B cell (primary cell): ENCODE measurements around the gene OS9. TPM values are rescaled to one million over a fixed set of nuclear protein-coding genes. Genes with fewer than 3 reads are reported as not detected.

Experiments
- ATAC-seq: fragments of 200-7000 bp; cut with Tn5 transposase; one replicate; pipeline ENCODE4 v1.10.0; 2021; ENCODE audit warnings: low read depth, mild to moderate bottlenecking, moderate number of reproducible peaks, moderate library complexity
- CTCF ChIA-PET: fragments of 350-600 bp; sonication (Branson Sonifier 250); formaldehyde crosslinking; loops from one replicate; lab custom pipeline; 2021; ENCODE audit warnings: antibody characterized with exemption, inconsistent platforms; lab: Charles Lee
- POLR2A ChIA-PET: fragments of 350-600 bp; sonication (Branson Sonifier 250); formaldehyde crosslinking; loops from one replicate; lab custom pipeline; 2021; ENCODE audit warnings: antibody characterized with exemption; lab: Charles Lee
- DNase-seq: peaks from one replicate; pipeline ENCODE4 v3.0.0; 2013
- H2AFZ ChIP-seq: 2 replicates; pipeline ENCODE4 v1.6.1; 2012; ENCODE audit warnings: mild to moderate bottlenecking, low read depth, low read length; ENCODE audit not compliant: insufficient read depth, poor library complexity, severe bottlenecking
- H3K27ac ChIP-seq, 2 donors: 1 replicate in 1 of 2; 2 replicates in 1 of 2; pipeline ENCODE4 v1.5.1; 2012 to 2013; ENCODE audit warnings: low read length in 2 of 2, mild to moderate bottlenecking in 2 of 2, moderate library complexity in 1 of 2
- H3K27me3 ChIP-seq, 4 experiments: fragments of 200-600 bp in 1 of 4; sonication (generic) in 1 of 4; replicated peaks in 1 of 4; 1 replicate in 2 of 4; 2 replicates in 2 of 4; pipeline versions ENCODE4 v1.6.1 to v1.7.0; 2013 to 2016; ENCODE audit warnings: low read length in 3 of 4, mild to moderate bottlenecking in 2 of 4, mixed read lengths in 1 of 4, moderate library complexity in 1 of 4; ENCODE audit not compliant: insufficient read depth in 4 of 4, control insufficient read depth in 3 of 4; ENCODE audit errors: control extremely low read depth in 1 of 4
- H3K36me3 ChIP-seq, 2 experiments: replicated peaks in 1 of 2; 1 replicate in 1 of 2; 2 replicates in 1 of 2; pipeline versions ENCODE4 v1.6.1 to v1.7.1; 2013; ENCODE audit warnings: low read length in 1 of 2; ENCODE audit not compliant: insufficient read depth in 2 of 2, control insufficient read depth in 1 of 2; ENCODE audit errors: control extremely low read depth in 1 of 2, extremely low read depth in 1 of 2
- H3K4me1 ChIP-seq, 2 donors: fragments of 200-600 bp in 1 of 2; sonication (generic) in 1 of 2; 1 replicate in 1 of 2; 2 replicates in 1 of 2; pipeline versions ENCODE4 v1.5.1 to v1.6.1; 2013 to 2017; ENCODE audit warnings: low read length in 2 of 2; ENCODE audit not compliant: control insufficient read depth in 2 of 2, insufficient read depth in 2 of 2
- H3K4me2 ChIP-seq: replicated peaks from 2 replicates; pipeline ENCODE3; 2012; ENCODE audit warnings: mild to moderate bottlenecking, low read depth, low read length; ENCODE audit not compliant: poor library complexity, severe bottlenecking
- H3K4me3 ChIP-seq, 5 experiments: fragments of 200-600 bp in 1 of 5; sonication (generic) in 1 of 5; 1 replicate in 3 of 5; 2 replicates in 2 of 5; pipeline versions ENCODE4 v1.5.1 to v1.7.0; 2011 to 2016; ENCODE audit warnings: low read length in 4 of 5, mild to moderate bottlenecking in 4 of 5, low read depth in 2 of 5, control low read depth in 1 of 5, moderate library complexity in 1 of 5; ENCODE audit not compliant: insufficient read depth in 1 of 5; ENCODE audit errors: control extremely low read depth in 1 of 5, extremely low read depth in 1 of 5
- H3K79me2 ChIP-seq: fragments of 200-600 bp; sonication (generic); one replicate; pipeline ENCODE4 v1.6.0; 2016; ENCODE audit warnings: low read length; ENCODE audit not compliant: control insufficient read depth, insufficient read depth
- H3K9ac ChIP-seq: fragments of 200-600 bp; sonication (generic); 2 replicates; pipeline ENCODE4 v1.6.1; 2017; ENCODE audit warnings: mild to moderate bottlenecking, low read length, moderate library complexity
- H3K9me3 ChIP-seq, 3 donors: one replicate each; pipeline versions ENCODE4 v1.6.1 to v1.7.1; 2013; ENCODE audit warnings: low read length in 2 of 3; ENCODE audit not compliant: control insufficient read depth in 2 of 3, insufficient read depth in 1 of 3; ENCODE audit errors: control extremely low read depth in 1 of 3
- H4K20me1 ChIP-seq: 2 replicates; pipeline ENCODE4 v1.6.0; 2012; ENCODE audit warnings: mild to moderate bottlenecking, low read length; ENCODE audit not compliant: insufficient read depth, control insufficient read depth, poor library complexity, severe bottlenecking
- H3K27ac Mint-ChIP-seq: one replicate; pipeline ENCODE4 v1.8.0; 2021; ENCODE audit warnings: mixed read lengths
- H3K27me3 Mint-ChIP-seq: one replicate; pipeline ENCODE4 v1.8.0; 2021; ENCODE audit warnings: mixed read lengths
- H3K4me1 Mint-ChIP-seq: one replicate; pipeline ENCODE4 v1.8.0; 2021; ENCODE audit warnings: mixed read lengths
- H3K4me3 Mint-ChIP-seq: one replicate; pipeline ENCODE4 v1.8.0; 2021; ENCODE audit warnings: mixed read lengths
- H3K9me3 Mint-ChIP-seq: one replicate; pipeline ENCODE4 v1.8.0; 2022; ENCODE audit warnings: mixed read lengths; ENCODE audit not compliant: insufficient read depth
- EZH2 ChIP-seq: IDR thresholded peaks from 2 replicates; pipeline ENCODE4 v1.6.1; 2012; ENCODE audit warnings: borderline replicate concordance, low read depth, mild to moderate bottlenecking, moderate library complexity, low read length; ENCODE audit not compliant: insufficient read depth, poor library complexity, severe bottlenecking
- WGBS: methylation state at CpG from one replicate; pipeline ENCODE4 v1.1.5; 2013; ENCODE audit warnings: missing lambda C conversion rate; ENCODE audit not compliant: insufficient coverage; 5-methylcytosine and 5-hydroxymethylcytosine counted together
- intact Hi-C: fragments of 100-400 bp; cut with micrococcal nuclease; formaldehyde crosslinking; loops from one replicate; pipeline ENCODE4 v1.10.0; 2022
- polyA plus RNA-seq: library from polyadenylated mRNA; depleted of rRNA; stranded (reverse); fragments of >200 nt; gene quantifications from 2 replicates; pipeline ENCODE4 v1.2.3, GENCODE V29; 2012
- total RNA-seq, 2 donors: library from RNA; stranded (reverse); fragments of 120-200 nt in 1 of 2; gene quantifications; 1 replicate in 1 of 2; 2 replicates in 1 of 2; pipeline versions ENCODE4 v1.2.3 to v1.2.4, GENCODE V29; 2013 to 2022
- TF ChIP-seq, protein P1 (sequence below): fragments of 200-600 bp; IDR thresholded peaks from one replicate; pipeline ENCODE4 v1.8.0; 2022; ENCODE audit warnings: antibody characterized with exemption, mild to moderate bottlenecking

Gene OS9
- total and polyA plus RNA-seq, 2 donors (not counting 1 experiment from before 2014, with no cell fraction given) = 182 to 234 TPM

DNA sequence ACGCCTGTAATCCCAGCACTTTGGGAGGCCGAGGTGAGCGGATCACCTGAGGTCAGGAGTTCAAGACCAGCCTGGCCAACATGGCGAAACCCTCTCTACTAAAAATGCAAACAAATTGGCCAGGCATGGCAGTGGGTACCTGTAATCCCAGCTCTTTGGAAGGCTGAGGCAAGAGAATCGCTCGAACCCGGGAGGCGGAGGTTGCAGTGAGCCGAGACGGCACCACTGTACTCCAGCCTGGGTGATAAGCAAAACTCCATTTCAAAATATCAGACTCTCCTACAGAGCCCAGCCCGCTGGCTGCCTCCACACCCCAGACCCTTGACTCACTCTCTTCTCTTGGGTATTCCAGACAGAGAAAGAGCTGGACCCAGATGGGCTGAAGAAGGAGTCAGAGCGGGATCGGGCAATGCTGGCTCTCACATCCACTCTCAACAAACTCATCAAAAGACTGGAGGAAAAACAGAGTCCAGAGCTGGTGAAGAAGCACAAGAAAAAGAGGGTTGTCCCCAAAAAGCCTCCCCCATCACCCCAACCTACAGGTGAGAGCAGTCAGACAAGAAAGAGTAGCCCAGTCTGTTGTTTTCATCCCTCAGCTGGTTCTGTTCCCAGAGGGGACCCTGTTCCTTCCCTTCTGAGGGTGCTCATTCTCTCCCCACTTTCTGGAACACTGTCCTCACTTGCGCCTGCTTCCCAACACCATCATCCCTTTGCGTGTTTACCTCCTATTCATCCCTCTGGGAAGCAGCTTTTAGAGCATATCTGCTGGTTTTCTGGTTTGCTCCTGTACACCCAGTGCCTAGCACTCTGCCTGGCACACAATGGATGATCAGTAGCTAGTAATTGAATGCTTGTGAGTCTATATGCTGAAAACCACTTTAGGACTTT, 25.0 kb downstream of the OS9 start:
- DNase-seq (no peak), ATAC-seq (no peak)
- Histone ChIP-seq H3K9ac (no peak overlapping the region), H3K36me3 (peaks cover 3 to 62% of the 10 kb centered on the region in 2 experiments), H3K4me3 (no peak overlapping the region), H3K4me2 (no peak overlapping the region), H3K79me2 (peaks cover 4% of the 10 kb centered on the region), H2AFZ (no peak overlapping the region), H3K4me1 (peaks cover 13 to 19% of the 10 kb centered on the region in 2 donors), H4K20me1 (peaks cover 29% of the 10 kb centered on the region), H3K27ac (no peak overlapping the region), H3K9me3 (no peaks in the 10 kb centered on the region), H3K27me3 (no peaks in the 10 kb centered on the region)
- WGBS = 96% methylated on average over 8 of the region's 15 CpGs
- CTCF ChIA-PET = no interaction called here
- H3K9me3 Mint-ChIP-seq = no peaks in the 10 kb centered on the region
- no peak overlapping the region for H3K27ac Mint-ChIP-seq
- POLR2A ChIA-PET = interaction anchor here (0.6 kb wide), 1 partner anchor 967 kb away, joined by 7 read pairs; no protein-coding TSS in a partner anchor
- H3K27me3 Mint-ChIP-seq = no peaks in the 10 kb centered on the region
- H3K4me3 Mint-ChIP-seq = no peak overlapping the region
- H3K4me1 Mint-ChIP-seq = peaks cover 14% of the 10 kb centered on the region
- intact Hi-C loops = no loop called here
- no peak for TF ChIP-seq EZH2
- TF ChIP-seq, protein P1, sequence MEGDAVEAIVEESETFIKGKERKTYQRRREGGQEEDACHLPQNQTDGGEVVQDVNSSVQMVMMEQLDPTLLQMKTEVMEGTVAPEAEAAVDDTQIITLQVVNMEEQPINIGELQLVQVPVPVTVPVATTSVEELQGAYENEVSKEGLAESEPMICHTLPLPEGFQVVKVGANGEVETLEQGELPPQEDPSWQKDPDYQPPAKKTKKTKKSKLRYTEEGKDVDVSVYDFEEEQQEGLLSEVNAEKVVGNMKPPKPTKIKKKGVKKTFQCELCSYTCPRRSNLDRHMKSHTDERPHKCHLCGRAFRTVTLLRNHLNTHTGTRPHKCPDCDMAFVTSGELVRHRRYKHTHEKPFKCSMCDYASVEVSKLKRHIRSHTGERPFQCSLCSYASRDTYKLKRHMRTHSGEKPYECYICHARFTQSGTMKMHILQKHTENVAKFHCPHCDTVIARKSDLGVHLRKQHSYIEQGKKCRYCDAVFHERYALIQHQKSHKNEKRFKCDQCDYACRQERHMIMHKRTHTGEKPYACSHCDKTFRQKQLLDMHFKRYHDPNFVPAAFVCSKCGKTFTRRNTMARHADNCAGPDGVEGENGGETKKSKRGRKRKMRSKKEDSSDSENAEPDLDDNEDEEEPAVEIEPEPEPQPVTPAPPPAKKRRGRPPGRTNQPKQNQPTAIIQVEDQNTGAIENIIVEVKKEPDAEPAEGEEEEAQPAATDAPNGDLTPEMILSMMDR = no peak
